ENCODE data around the gene PTTG1IP2.

DNA sequence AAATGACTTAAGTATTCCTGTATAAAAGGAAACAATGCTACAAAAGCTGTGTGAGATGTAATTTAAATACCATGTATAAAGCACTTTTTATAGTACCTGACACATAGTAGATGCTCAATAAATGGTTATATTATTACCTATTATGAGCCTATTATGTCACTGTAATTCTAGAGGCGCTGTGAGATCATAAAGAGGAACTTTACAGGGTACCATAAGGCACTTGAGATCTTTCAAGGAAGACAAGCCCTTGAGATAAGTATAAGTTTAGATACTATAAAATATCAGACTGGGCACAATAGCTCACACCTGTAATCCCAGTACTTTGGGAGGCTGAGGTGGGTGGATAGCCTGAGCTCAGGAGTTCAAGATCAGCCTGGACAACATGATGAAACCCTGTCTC lies 38.3 kb downstream of the PTTG1IP2 start:
- TF ChIP-seq, protein P1, sequence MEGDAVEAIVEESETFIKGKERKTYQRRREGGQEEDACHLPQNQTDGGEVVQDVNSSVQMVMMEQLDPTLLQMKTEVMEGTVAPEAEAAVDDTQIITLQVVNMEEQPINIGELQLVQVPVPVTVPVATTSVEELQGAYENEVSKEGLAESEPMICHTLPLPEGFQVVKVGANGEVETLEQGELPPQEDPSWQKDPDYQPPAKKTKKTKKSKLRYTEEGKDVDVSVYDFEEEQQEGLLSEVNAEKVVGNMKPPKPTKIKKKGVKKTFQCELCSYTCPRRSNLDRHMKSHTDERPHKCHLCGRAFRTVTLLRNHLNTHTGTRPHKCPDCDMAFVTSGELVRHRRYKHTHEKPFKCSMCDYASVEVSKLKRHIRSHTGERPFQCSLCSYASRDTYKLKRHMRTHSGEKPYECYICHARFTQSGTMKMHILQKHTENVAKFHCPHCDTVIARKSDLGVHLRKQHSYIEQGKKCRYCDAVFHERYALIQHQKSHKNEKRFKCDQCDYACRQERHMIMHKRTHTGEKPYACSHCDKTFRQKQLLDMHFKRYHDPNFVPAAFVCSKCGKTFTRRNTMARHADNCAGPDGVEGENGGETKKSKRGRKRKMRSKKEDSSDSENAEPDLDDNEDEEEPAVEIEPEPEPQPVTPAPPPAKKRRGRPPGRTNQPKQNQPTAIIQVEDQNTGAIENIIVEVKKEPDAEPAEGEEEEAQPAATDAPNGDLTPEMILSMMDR (conservative IDR thresholded peaks at IDR 0.05; ENCODE audit: low read depth, low read length): no peak
- TF ChIP-seq EZH2 (IDR thresholded peaks at IDR 0.05; ENCODE audit: borderline replicate concordance, low read depth, low read length, poor library complexity, severe bottlenecking): no peak

Data from A673 (cell line).